H9 (cell line): Measurements from ENCODE around the gene LDB2. TPM values are rescaled to one million over a fixed set of nuclear protein-coding genes. Genes with fewer than 3 reads are reported as not detected.

Source experiments
- DNase-seq: peaks from one replicate; pipeline ENCODE4 v3.0.0-alpha.2; 2017
- H2AFZ ChIP-seq: one replicate; pipeline ENCODE4 v1.6.1; 2013; ENCODE audit warnings: mild to moderate bottlenecking, low read length, control low read depth, moderate library complexity
- H2AK5ac ChIP-seq: 2 replicates; pipeline ENCODE4 v1.6.1; 2013; ENCODE audit warnings: low read length, control low read depth, mixed read lengths; ENCODE audit not compliant: insufficient read length
- H2BK120ac ChIP-seq: one replicate; pipeline ENCODE4 v1.6.1; 2013; ENCODE audit warnings: low read depth, mild to moderate bottlenecking, low read length, control low read depth, inconsistent platforms; ENCODE audit not compliant: poor library complexity, severe bottlenecking
- H2BK12ac ChIP-seq: 2 replicates; pipeline ENCODE4 v1.6.1; 2013; ENCODE audit warnings: low read length, control low read depth, mixed read lengths, low read depth; ENCODE audit not compliant: insufficient read length
- H2BK15ac ChIP-seq: 2 replicates; pipeline ENCODE4 v1.6.1; 2013; ENCODE audit warnings: low read depth, low read length, control low read depth
- H2BK20ac ChIP-seq: one replicate; pipeline ENCODE4 v1.6.1; 2013; ENCODE audit warnings: low read depth, mild to moderate bottlenecking, low read length, control low read depth, inconsistent platforms; ENCODE audit not compliant: poor library complexity, severe bottlenecking
- H2BK5ac ChIP-seq: 2 replicates; pipeline ENCODE4 v1.6.1; 2013; ENCODE audit warnings: low read length, control low read depth, mixed read lengths; ENCODE audit not compliant: insufficient read length
- H3K14ac ChIP-seq: 2 replicates; pipeline ENCODE4 v1.6.1; 2013; ENCODE audit warnings: low read length, control low read depth; ENCODE audit not compliant: insufficient read depth
- H3K18ac ChIP-seq: 2 replicates; pipeline ENCODE4 v1.6.1; 2013; ENCODE audit warnings: low read depth, mild to moderate bottlenecking, mixed read lengths, low read length, control low read depth; ENCODE audit not compliant: insufficient read length
- H3K23ac ChIP-seq: 2 replicates; pipeline ENCODE4 v1.6.1; 2013; ENCODE audit warnings: low read length, control low read depth, mixed read lengths, low read depth; ENCODE audit not compliant: insufficient read length
- H3K23me2 ChIP-seq: 2 replicates; pipeline ENCODE4 v1.6.1; 2013; ENCODE audit warnings: low read depth, mild to moderate bottlenecking, mixed read lengths, low read length, control low read depth; ENCODE audit not compliant: insufficient read length, poor library complexity, severe bottlenecking
- H3K27ac ChIP-seq: 2 replicates; pipeline ENCODE4 v1.5.1; 2013; ENCODE audit warnings: low read length, control low read depth, mixed read lengths, low read depth; ENCODE audit not compliant: insufficient read length
- H3K27me3 ChIP-seq: 2 replicates; pipeline ENCODE4 v1.6.1; 2013; ENCODE audit warnings: low read length, control low read depth, inconsistent platforms; ENCODE audit not compliant: insufficient read depth
- H3K4ac ChIP-seq: 2 replicates; pipeline ENCODE4 v1.6.1; 2013; ENCODE audit warnings: low read depth, mild to moderate bottlenecking, control low read depth, inconsistent platforms, low read length, moderate library complexity
- H3K4me1 ChIP-seq: 2 replicates; pipeline ENCODE4 v1.6.1; 2013; ENCODE audit warnings: low read length, control low read depth, inconsistent platforms; ENCODE audit not compliant: insufficient read depth
- H3K4me2 ChIP-seq: 2 replicates; pipeline ENCODE4 v1.6.1; 2013; ENCODE audit warnings: low read length, control low read depth, mixed read lengths; ENCODE audit not compliant: insufficient read length, insufficient read depth
- H3K56ac ChIP-seq: 2 replicates; pipeline ENCODE4 v1.6.1; 2013; ENCODE audit warnings: low read depth, mild to moderate bottlenecking, mixed read lengths, low read length, control low read depth; ENCODE audit not compliant: insufficient read length
- H3K79me1 ChIP-seq: 2 replicates; pipeline ENCODE4 v1.6.1; 2013; ENCODE audit warnings: low read depth, mild to moderate bottlenecking, moderate library complexity, low read length, control low read depth, inconsistent platforms; ENCODE audit not compliant: insufficient read depth, poor library complexity, severe bottlenecking
- H3K79me2 ChIP-seq: 2 replicates; pipeline ENCODE4 v1.6.1; 2013; ENCODE audit warnings: low read length, control low read depth, inconsistent platforms; ENCODE audit not compliant: insufficient read depth
- H3K9ac ChIP-seq: 2 replicates; pipeline ENCODE4 v1.6.1; 2013; ENCODE audit warnings: low read length, control low read depth, mixed read lengths; ENCODE audit not compliant: insufficient read length; ENCODE audit errors: extremely low read depth
- H3K9me3 ChIP-seq: one replicate; pipeline ENCODE4 v1.6.1; 2013; ENCODE audit warnings: low read depth, low read length, inconsistent platforms; ENCODE audit not compliant: control insufficient read depth
- H3T11ph ChIP-seq: one replicate; pipeline ENCODE4 v1.6.1; 2013; ENCODE audit warnings: mild to moderate bottlenecking, low read length, control low read depth, inconsistent platforms
- H4K20me1 ChIP-seq: one replicate; pipeline ENCODE4 v1.6.1; 2013; ENCODE audit not compliant: control insufficient read depth, insufficient read length, insufficient read depth
- H4K5ac ChIP-seq: 2 replicates; pipeline ENCODE4 v1.6.1; 2013; ENCODE audit warnings: low read depth, mild to moderate bottlenecking, mixed read lengths, low read length, control low read depth; ENCODE audit not compliant: insufficient read length
- H4K8ac ChIP-seq: replicated peaks from 2 replicates; pipeline ENCODE4 v1.6.1; 2013; ENCODE audit warnings: low read length, control low read depth, mixed read lengths, low read depth; ENCODE audit not compliant: insufficient read length
- H4K91ac ChIP-seq: 2 replicates; pipeline ENCODE4 v1.6.1; 2013; ENCODE audit warnings: low read depth, mild to moderate bottlenecking, moderate library complexity, mixed read lengths, low read length, control low read depth; ENCODE audit not compliant: insufficient read length
- H3K27ac Mint-ChIP-seq, 3 experiments: 2 replicates in 2 of 3; 3 replicates in 1 of 3; pipeline ENCODE4 v1.8.0; 2020 to 2021; ENCODE audit warnings: mixed read lengths in 3 of 3, mild to moderate bottlenecking in 1 of 3, moderate library complexity in 1 of 3
- H3K27me3 Mint-ChIP-seq: 2 replicates; pipeline ENCODE4 v1.8.0; 2021; ENCODE audit warnings: low read depth, mild to moderate bottlenecking, moderate library complexity, mixed read lengths
- H3K36me3 Mint-ChIP-seq, 3 experiments: 2 replicates in 2 of 3; 3 replicates in 1 of 3; pipeline ENCODE4 v1.8.0; 2020 to 2021; ENCODE audit warnings: low read depth in 3 of 3, mixed read lengths in 3 of 3; ENCODE audit not compliant: insufficient read depth in 1 of 3
- H3K4me1 Mint-ChIP-seq, 2 experiments: 2 replicates each; pipeline ENCODE4 v1.8.0; 2020; ENCODE audit warnings: mixed read lengths in 2 of 2
- H3K4me3 Mint-ChIP-seq, 2 experiments: 2 replicates in 1 of 2; 3 replicates in 1 of 2; pipeline ENCODE4 v1.8.0; 2020 to 2021; ENCODE audit warnings: mild to moderate bottlenecking in 2 of 2, mixed read lengths in 2 of 2, moderate library complexity in 1 of 2
- H3K9me3 Mint-ChIP-seq, 2 experiments: 2 replicates in 1 of 2; 3 replicates in 1 of 2; pipeline ENCODE4 v1.8.0; 2020; ENCODE audit warnings: mild to moderate bottlenecking in 2 of 2, mixed read lengths in 2 of 2, moderate library complexity in 1 of 2
- WGBS: extraction: QIAGEN DNeasy Blood & Tissue Kit; methylation state at CpG from one replicate; pipeline ENCODE4 v1.1.7; 2013; ENCODE audit warnings: missing lambda C conversion rate, low lambda C conversion rate, mixed read lengths; ENCODE audit not compliant: insufficient read length; ENCODE audit errors: extremely low coverage; 5-methylcytosine and 5-hydroxymethylcytosine counted together
- total RNA-seq: library from RNA; stranded (reverse); gene quantifications from 2 replicates; pipeline ENCODE4 v1.2.1, GENCODE V29; 2021
- TF ChIP-seq, protein P1 (sequence below): fragments of 200-600 bp; sonication (generic); conservative IDR thresholded peaks from 3 replicates; pipeline ENCODE4 v1.8.0; 2021; ENCODE audit warnings: antibody characterized with exemption, mild to moderate bottlenecking

LDB2 gene
- total RNA-seq, 1 experiment from 2014 or later: 22.5 TPM

DNA sequence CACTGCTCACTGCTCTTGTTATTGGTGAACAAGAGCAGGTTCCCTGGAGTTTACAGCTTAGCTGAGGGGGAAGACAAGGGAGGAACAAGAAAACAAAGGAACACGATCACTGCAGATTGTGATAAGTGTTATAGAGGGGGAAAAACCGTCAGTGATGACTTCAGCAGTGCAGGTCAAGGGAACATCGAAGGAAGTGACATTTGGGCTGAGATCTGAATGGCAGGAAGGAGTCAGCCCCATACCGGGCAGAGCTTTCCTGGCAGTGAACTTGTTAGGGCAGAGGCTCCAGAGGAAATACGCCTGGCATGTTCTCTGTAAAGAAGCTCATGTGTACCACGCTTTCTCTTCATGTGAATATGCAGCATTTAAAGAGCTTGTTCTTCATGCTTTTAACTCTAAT lies 78.1 kb downstream of the LDB2 start:
- Mint-ChIP-seq H3K4me1 (peaks cover 46 to 54% of the 10 kb centered on the region in 2 experiments), H3K27me3 (no peaks in the 10 kb centered on the region), H3K36me3 (peaks cover 0 to 10% (median 4%) of the 10 kb centered on the region in 3 experiments; a peak in 3 of 7 replicates), H3K27ac (peak overlapping the region; percentile 78 to 86 (median 79)), H3K4me3 (peak overlapping the region in 1 of 2 experiments; percentile 7; a peak in 1 of 5 replicates), H3K9me3 (no peaks in the 10 kb centered on the region)
- no peak overlapping the region for H2BK5ac ChIP-seq
- H4K8ac ChIP-seq: no peak overlapping the region
- no peak overlapping the region for H2BK12ac ChIP-seq
- no peak overlapping the region for H2BK20ac ChIP-seq
- H3K9ac ChIP-seq: no peak overlapping the region
- H3T11ph ChIP-seq: no peak overlapping the region
- H3K27me3 ChIP-seq: no peaks in the 10 kb centered on the region
- H2AK5ac ChIP-seq: no peak overlapping the region
- WGBS: no CpG with 5 or more reads among the region's 6 CpGs
- H4K5ac ChIP-seq: no peak overlapping the region
- H3K18ac ChIP-seq: no peak overlapping the region
- H3K79me1 ChIP-seq: peaks cover 3% of the 10 kb centered on the region
- peak overlapping the region; percentile 10 for H3K4me2 ChIP-seq
- no peak overlapping the region for H2AFZ ChIP-seq
- TF ChIP-seq, protein P1, sequence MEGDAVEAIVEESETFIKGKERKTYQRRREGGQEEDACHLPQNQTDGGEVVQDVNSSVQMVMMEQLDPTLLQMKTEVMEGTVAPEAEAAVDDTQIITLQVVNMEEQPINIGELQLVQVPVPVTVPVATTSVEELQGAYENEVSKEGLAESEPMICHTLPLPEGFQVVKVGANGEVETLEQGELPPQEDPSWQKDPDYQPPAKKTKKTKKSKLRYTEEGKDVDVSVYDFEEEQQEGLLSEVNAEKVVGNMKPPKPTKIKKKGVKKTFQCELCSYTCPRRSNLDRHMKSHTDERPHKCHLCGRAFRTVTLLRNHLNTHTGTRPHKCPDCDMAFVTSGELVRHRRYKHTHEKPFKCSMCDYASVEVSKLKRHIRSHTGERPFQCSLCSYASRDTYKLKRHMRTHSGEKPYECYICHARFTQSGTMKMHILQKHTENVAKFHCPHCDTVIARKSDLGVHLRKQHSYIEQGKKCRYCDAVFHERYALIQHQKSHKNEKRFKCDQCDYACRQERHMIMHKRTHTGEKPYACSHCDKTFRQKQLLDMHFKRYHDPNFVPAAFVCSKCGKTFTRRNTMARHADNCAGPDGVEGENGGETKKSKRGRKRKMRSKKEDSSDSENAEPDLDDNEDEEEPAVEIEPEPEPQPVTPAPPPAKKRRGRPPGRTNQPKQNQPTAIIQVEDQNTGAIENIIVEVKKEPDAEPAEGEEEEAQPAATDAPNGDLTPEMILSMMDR: no peak
- H3K14ac ChIP-seq: 0 out of 2 replicates have a peak overlapping the region, but pooled peaks have one; percentile 37
- peak overlapping the region; percentile 62 for H3K27ac ChIP-seq
- no peaks in the 10 kb centered on the region for H4K20me1 ChIP-seq
- no peak overlapping the region for H3K4ac ChIP-seq
- H3K4me1 ChIP-seq: peaks cover 13% of the 10 kb centered on the region
- H2BK15ac ChIP-seq: no peak overlapping the region
- H2BK120ac ChIP-seq: no peak overlapping the region
- no peaks in the 10 kb centered on the region for H3K9me3 ChIP-seq
- no peak overlapping the region for H3K23ac ChIP-seq
- H3K23me2 ChIP-seq: no peaks in the 10 kb centered on the region
- H3K79me2 ChIP-seq: no peaks in the 10 kb centered on the region
- no peak overlapping the region for H4K91ac ChIP-seq
- no peak for DNase-seq
- no peak overlapping the region for H3K56ac ChIP-seq
